Measurements from ENCODE around the gene SFXN1.

GRCh38 chr5:175531361-175531760, 53.0 kb downstream of the SFXN1 start:
- TF ChIP-seq, protein P1, sequence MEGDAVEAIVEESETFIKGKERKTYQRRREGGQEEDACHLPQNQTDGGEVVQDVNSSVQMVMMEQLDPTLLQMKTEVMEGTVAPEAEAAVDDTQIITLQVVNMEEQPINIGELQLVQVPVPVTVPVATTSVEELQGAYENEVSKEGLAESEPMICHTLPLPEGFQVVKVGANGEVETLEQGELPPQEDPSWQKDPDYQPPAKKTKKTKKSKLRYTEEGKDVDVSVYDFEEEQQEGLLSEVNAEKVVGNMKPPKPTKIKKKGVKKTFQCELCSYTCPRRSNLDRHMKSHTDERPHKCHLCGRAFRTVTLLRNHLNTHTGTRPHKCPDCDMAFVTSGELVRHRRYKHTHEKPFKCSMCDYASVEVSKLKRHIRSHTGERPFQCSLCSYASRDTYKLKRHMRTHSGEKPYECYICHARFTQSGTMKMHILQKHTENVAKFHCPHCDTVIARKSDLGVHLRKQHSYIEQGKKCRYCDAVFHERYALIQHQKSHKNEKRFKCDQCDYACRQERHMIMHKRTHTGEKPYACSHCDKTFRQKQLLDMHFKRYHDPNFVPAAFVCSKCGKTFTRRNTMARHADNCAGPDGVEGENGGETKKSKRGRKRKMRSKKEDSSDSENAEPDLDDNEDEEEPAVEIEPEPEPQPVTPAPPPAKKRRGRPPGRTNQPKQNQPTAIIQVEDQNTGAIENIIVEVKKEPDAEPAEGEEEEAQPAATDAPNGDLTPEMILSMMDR (conservative IDR thresholded peaks at IDR 0.05; ENCODE audit: low read depth, low read length): no peak
- TF ChIP-seq USF2 (IDR thresholded peaks at IDR 0.05; ENCODE audit: low read depth, low read length): no peak
- TF ChIP-seq MAZ (IDR thresholded peaks at IDR 0.05; ENCODE audit: borderline replicate concordance, low read depth, low read length): no peak
- no peak for TF ChIP-seq POLR2A (IDR thresholded peaks at IDR 0.05; ENCODE audit: low read depth, low read length)
- no peak for TF ChIP-seq BHLHE40 (IDR thresholded peaks at IDR 0.05; ENCODE audit: low read depth, low read length)
- TF ChIP-seq NFE2L2 (IDR thresholded peaks at IDR 0.05; ENCODE audit: low read depth, low read length): no peak
- TF ChIP-seq RAD21 (IDR thresholded peaks at IDR 0.05; ENCODE audit: low read length): no peak
- TF ChIP-seq CEBPB (IDR thresholded peaks at IDR 0.05; ENCODE audit: low read depth, low read length): no peak
- TF ChIP-seq, protein P2, sequence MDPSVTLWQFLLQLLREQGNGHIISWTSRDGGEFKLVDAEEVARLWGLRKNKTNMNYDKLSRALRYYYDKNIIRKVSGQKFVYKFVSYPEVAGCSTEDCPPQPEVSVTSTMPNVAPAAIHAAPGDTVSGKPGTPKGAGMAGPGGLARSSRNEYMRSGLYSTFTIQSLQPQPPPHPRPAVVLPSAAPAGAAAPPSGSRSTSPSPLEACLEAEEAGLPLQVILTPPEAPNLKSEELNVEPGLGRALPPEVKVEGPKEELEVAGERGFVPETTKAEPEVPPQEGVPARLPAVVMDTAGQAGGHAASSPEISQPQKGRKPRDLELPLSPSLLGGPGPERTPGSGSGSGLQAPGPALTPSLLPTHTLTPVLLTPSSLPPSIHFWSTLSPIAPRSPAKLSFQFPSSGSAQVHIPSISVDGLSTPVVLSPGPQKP (IDR thresholded peaks at IDR 0.05; ENCODE audit: borderline replicate concordance, low read depth, low read length): no peak
- no peak for TF ChIP-seq MXI1 (IDR thresholded peaks at IDR 0.05; ENCODE audit: borderline replicate concordance, low read depth, low read length)
